ENCODE measurements around the gene NUTM2B. TPM values are rescaled to one million over a fixed set of nuclear protein-coding genes. Genes with fewer than 3 reads are reported as not detected.

Gene NUTM2B
- polyA plus RNA-seq, 1 experiment = 0.43 TPM

Other genes starting within 250 kb of the NUTM2B start
- gene EIF5AL1, start 190.7 kb upstream of the NUTM2B start, polyA plus RNA-seq (2011; rRNA removed) = 0.23 and 0.64 TPM in 2 replicates
- not detected in 2 replicates for gene SFTPA2, start 142.8 kb upstream of the NUTM2B start, polyA plus RNA-seq (2011; rRNA removed)
- gene SFTPA1, start 92.3 kb upstream of the NUTM2B start, polyA plus RNA-seq (2011; rRNA removed) = not detected in 2 replicates
- gene NUTM2E, start 123.5 kb downstream of the NUTM2B start, polyA plus RNA-seq (2011; rRNA removed) = 0.13 and 0.22 TPM in 2 replicates
- gene SFTPD, start 245.9 kb downstream of the NUTM2B start, polyA plus RNA-seq (2011; rRNA removed) = not detected in 2 replicates